Progenitor cell of endocrine pancreas (in vitro differentiated cells): Measurements from ENCODE around the gene FCN3. TPM values are rescaled to one million over a fixed set of nuclear protein-coding genes. Genes with fewer than 3 reads are reported as not detected.
"Not testable (repeated sequence)": the region's sequence is repeated elsewhere in the genome, so short reads cannot be mapped to it uniquely, and the experiment has no call there.

Experiments
- DNase-seq: peaks from one replicate; pipeline ENCODE4 v3.0.0; 2021; ENCODE audit warnings: low spot score; ENCODE audit not compliant: unreplicated experiment
- H3K27ac Mint-ChIP-seq: 2 replicates; pipeline ENCODE4 v1.8.0; 2021; ENCODE audit warnings: mild to moderate bottlenecking, moderate library complexity, mixed read lengths
- H3K27me3 Mint-ChIP-seq: 2 replicates; pipeline ENCODE4 v1.8.0; 2021; ENCODE audit warnings: mixed read lengths
- H3K36me3 Mint-ChIP-seq: 2 replicates; pipeline ENCODE4 v1.8.0; 2022; ENCODE audit warnings: mixed read lengths; ENCODE audit not compliant: insufficient read depth
- H3K4me1 Mint-ChIP-seq: 2 replicates; pipeline ENCODE4 v1.8.0; 2021; ENCODE audit warnings: low read depth, mixed read lengths
- H3K4me3 Mint-ChIP-seq: 2 replicates; pipeline ENCODE4 v1.8.0; 2021; ENCODE audit warnings: low read depth, mild to moderate bottlenecking, moderate library complexity, mixed read lengths
- H3K9me3 Mint-ChIP-seq: 2 replicates; pipeline ENCODE4 v1.8.0; 2021; ENCODE audit warnings: low read depth, mixed read lengths
- total RNA-seq: library from RNA; stranded (reverse); gene quantifications from 2 replicates; pipeline ENCODE4 v1.2.1, GENCODE V29; 2021
- TF ChIP-seq, protein P1 (sequence below): fragments of 200-600 bp; sonication (generic); IDR thresholded peaks from one replicate; pipeline ENCODE4 v1.5.0; 2021; ENCODE audit warnings: antibody characterized with exemption, mild to moderate bottlenecking; ENCODE audit not compliant: unreplicated experiment

The FCN3 gene
- total RNA-seq, 1 donor from 2014 or later = not detected

DNA sequence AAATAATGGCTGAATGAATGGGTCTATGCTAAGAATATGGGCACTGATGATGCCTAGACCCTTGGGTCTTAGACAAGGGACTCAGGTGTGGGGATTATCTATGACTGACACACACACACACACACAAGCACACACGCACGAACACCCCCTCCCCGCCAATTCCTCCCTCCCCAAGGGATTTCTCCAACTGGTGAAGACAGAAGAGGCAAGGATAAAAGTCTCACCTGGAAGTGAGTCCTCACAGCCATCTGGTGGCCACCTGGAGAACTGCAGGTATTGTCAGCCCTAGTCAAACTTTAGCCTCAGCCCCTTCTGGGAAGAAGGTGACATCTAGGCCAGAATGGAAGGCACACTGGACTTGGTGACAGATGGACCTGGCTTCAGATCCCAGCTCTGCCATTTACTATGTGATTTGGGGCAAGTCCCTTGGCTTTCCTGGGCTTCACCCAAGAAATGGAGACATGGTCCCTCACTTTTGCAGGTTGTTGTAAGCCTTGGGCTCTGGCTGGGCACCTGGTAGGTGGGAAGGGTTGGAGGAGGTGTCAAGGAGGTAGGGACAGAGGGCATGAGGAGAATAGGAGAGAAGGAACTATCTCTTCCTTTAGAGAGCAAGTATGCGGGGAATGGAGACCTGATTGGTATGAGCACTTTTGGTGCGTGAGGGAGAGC lies 13.8 kb upstream of the FCN3 start:
- Mint-ChIP-seq H3K9me3 (no peaks in the 10 kb centered on the region), H3K27ac (peak overlapping the region; percentile 17), H3K27me3 (peaks cover 24% of the 10 kb centered on the region), H3K4me3 (no peak overlapping the region), H3K4me1 (peaks cover 6% of the 10 kb centered on the region), H3K36me3 (no peaks in the 10 kb centered on the region)
- peak; percentile 75 for DNase-seq
- TF ChIP-seq, protein P1, sequence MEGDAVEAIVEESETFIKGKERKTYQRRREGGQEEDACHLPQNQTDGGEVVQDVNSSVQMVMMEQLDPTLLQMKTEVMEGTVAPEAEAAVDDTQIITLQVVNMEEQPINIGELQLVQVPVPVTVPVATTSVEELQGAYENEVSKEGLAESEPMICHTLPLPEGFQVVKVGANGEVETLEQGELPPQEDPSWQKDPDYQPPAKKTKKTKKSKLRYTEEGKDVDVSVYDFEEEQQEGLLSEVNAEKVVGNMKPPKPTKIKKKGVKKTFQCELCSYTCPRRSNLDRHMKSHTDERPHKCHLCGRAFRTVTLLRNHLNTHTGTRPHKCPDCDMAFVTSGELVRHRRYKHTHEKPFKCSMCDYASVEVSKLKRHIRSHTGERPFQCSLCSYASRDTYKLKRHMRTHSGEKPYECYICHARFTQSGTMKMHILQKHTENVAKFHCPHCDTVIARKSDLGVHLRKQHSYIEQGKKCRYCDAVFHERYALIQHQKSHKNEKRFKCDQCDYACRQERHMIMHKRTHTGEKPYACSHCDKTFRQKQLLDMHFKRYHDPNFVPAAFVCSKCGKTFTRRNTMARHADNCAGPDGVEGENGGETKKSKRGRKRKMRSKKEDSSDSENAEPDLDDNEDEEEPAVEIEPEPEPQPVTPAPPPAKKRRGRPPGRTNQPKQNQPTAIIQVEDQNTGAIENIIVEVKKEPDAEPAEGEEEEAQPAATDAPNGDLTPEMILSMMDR = peak; percentile 81

GRCh38 chr1:27384797-27385196 lies 10.2 kb upstream of the FCN3 start:
- not testable (repeated sequence) for H3K4me3 Mint-ChIP-seq, H3K9me3 Mint-ChIP-seq

DNA sequence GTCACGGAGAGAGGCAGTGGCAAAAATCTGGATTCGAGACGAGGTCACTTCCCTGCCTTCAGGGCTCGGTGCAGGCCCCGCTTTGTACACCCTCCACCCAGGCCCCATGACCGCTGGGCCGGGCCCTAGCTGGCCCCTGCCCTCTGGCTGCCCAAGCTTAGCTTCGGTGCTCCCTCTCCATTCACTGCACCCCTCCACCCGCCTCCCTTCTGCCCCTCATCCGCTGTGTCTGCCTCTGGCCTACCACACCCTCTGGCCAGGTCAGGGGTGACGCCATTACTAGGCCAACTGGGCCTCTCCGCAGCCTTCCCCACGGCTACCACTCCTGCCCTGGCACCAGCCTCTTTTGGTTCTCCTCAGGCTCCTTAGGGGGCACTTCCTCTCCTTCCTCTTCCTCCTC lies 9.0 kb upstream of the FCN3 start:
- Mint-ChIP-seq H3K9me3 (no peaks in the 10 kb centered on the region), H3K4me1 (no peaks in the 10 kb centered on the region), H3K36me3 (no peaks in the 10 kb centered on the region), H3K4me3 (no peak overlapping the region), H3K27ac (no peak overlapping the region), H3K27me3 (peaks cover 35% of the 10 kb centered on the region)
- TF ChIP-seq, protein P1 = no peak
- no peak for DNase-seq

More at GRCh38 chr1:27384797-27385196, 10.2 kb upstream of the FCN3 start:
- H3K4me1 Mint-ChIP-seq, H3K36me3 Mint-ChIP-seq, H3K27ac Mint-ChIP-seq, DNase-seq: not testable (repeated sequence)
- peaks cover 33% of the 10 kb centered on the region for H3K27me3 Mint-ChIP-seq

DNA sequence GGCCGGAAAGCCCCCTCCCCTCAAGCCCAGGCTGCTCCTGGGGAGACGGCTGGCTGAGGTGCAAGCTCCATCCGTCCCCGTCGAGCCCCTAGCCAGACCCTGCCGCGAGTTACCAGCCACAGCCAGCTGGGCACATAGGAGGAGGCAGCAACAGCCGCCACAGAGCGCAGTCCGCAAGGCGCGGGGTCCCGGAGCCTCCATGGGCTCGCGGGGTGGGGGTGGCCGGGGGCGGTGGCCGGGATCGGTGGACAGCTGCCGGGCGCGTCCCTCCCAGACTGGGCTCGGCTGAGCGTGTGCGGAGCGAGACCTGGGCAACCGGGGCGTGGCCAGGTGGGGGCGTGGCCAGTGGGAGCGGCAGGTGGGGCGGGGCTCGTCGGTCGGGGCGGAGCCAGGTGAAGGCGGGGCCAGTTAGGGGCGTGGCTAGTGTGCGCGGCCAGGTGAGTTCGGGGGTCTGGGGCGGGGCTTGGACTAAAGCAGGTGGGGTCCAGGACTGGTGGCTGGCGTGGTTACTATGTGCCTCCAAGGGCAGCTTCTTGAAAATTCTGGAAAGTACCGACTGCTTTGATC lies 8.5 kb upstream of the FCN3 start, which contains the start of gene CD164L2:
Gene CD164L2 (minus strand): TSS at position 295 of the 567 bp plus-strand sequence. CDS start 94 bp downstream, at position 201.
- H3K27me3 Mint-ChIP-seq = peaks cover 33% of the 10 kb centered on the region
- peak; percentile 61 for DNase-seq
- no peaks in the 10 kb centered on the region for H3K4me1 Mint-ChIP-seq
- no peaks in the 10 kb centered on the region for H3K36me3 Mint-ChIP-seq
- H3K4me3 Mint-ChIP-seq = no peak within 1 kb of the TSS
- no peak within 1 kb of the TSS for H3K27ac Mint-ChIP-seq
- H3K9me3 Mint-ChIP-seq = no peaks in the 10 kb centered on the region
- TF ChIP-seq, protein P1 = no peak

DNA sequence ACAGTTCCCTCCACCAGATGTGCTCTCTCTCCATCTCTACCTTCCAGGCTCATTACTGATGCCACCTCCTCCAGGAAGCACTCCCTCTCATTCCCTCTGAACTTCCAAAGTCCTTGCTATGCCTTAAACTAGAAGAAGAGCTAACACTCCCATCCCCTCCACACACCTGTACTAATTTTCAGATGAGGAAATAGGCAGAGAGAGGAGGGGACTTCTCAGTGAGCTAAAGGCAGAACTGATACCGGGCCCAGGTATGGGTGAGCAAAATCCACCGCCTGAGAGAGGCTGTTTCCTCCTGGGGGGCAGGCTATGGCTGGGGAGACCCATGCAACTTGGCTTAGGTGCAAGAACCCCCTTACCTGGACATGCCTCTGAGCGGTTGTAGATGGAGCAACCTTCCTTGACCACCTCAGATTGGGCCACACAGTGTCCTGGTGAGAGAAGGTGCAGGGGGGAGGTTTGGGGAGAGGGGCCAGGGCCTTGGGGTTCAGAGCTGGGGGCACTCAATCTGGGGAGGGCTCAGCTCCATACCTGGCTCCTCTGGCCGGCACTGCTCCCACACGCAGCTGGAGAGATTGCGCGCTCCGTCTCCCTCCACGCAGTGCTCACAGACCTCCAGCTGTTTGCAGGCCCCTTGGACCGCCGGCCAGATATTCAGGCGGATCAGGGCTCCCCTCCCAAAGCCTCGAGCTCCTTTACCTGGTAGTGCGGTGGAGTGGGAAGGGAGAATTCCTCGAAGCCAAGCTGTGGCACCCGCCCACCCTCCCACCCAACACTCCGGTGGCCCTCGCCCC lies 7.5 kb upstream of the FCN3 start:
- no peak for DNase-seq
- Mint-ChIP-seq H3K9me3 (no peaks in the 10 kb centered on the region), H3K4me3 (no peak overlapping the region), H3K4me1 (no peaks in the 10 kb centered on the region), H3K27me3 (peaks cover 32% of the 10 kb centered on the region), H3K36me3 (no peaks in the 10 kb centered on the region), H3K27ac (no peak overlapping the region)
- TF ChIP-seq, protein P1 = no peak
